Thyroid gland (tissue), 4 donors: ENCODE measurements around the gene GHRHR. TPM values are rescaled to one million over a fixed set of nuclear protein-coding genes. Genes with fewer than 3 reads are reported as not detected.
A peak's percentile ranks its signal among the peaks of the same experiment; 100 is the strongest.

Source experiments
- DNase-seq, 2 donors: peaks; one replicate each; pipeline ENCODE4 v3.0.0-alpha.2; 2019
- H3K27ac ChIP-seq, 3 donors: fragments of 200-600 bp; sonication (generic); 1 replicate in 2 of 3; 2 replicates in 1 of 3; pipeline ENCODE4 v1.5.1; 2016 to 2019; ENCODE audit warnings: mild to moderate bottlenecking in 1 of 3, moderate library complexity in 1 of 3
- H3K27me3 ChIP-seq: fragments of 200-600 bp; sonication (generic); one replicate; pipeline ENCODE4 v1.5.1; 2019
- H3K36me3 ChIP-seq, 2 donors: fragments of 200-600 bp; sonication (generic); one replicate each; pipeline ENCODE4 v1.5.1; 2016 to 2019
- H3K4me1 ChIP-seq, 2 donors: fragments of 200-600 bp; sonication (generic); one replicate each; pipeline ENCODE4 v1.5.1; 2017 to 2019
- H3K4me3 ChIP-seq, 3 donors: fragments of 200-600 bp; sonication (generic); replicated peaks in 1 of 3; 1 replicate in 2 of 3; 2 replicates in 1 of 3; pipeline ENCODE4 v1.5.1; 2016; ENCODE audit warnings: mild to moderate bottlenecking in 1 of 3
- H3K9me3 ChIP-seq: fragments of 200-600 bp; sonication (generic); one replicate; pipeline ENCODE4 v1.5.1; 2017
- POLR2A ChIP-seq, 2 donors: fragments of 450-650 bp; IDR thresholded peaks; one replicate each; pipeline ENCODE4 v1.6.1; 2017; ENCODE audit warnings: antibody characterized with exemption in 2 of 2, mild to moderate bottlenecking in 2 of 2, moderate library complexity in 1 of 2
- whole genome bisulfite sequencing, 2 donors: methylation state at CpG; one replicate each; pipeline ENCODE4 v1.1.5; 2017; 5-methylcytosine and 5-hydroxymethylcytosine counted together
- intact Hi-C: fragments of 100-400 bp; cut with DNase I; formaldehyde crosslinking; loops from one replicate; pipeline ENCODE4 v1.15.1; 2023
- total RNA-seq, 4 donors: library from RNA; depleted of rRNA; stranded (reverse); fragments of >200 nt; gene quantifications; one replicate each; pipeline ENCODE4 v1.2.3, GENCODE V29; 2016
- TF ChIP-seq, protein P1 (sequence below), 6 experiments: fragments of 200-600 bp in 3 of 6; fragments of 450-650 bp in 3 of 6; sonication (generic) in 3 of 6; IDR thresholded peaks; one replicate each; pipeline ENCODE4 v1.5.1; 2016 to 2019; ENCODE audit warnings: antibody characterized with exemption in 6 of 6, mild to moderate bottlenecking in 2 of 6, inconsistent platforms in 1 of 6, moderate library complexity in 1 of 6

GHRHR gene
- total RNA-seq, 4 donors from 2014 or later: 0.54 TPM; not detected in 3

DNA sequence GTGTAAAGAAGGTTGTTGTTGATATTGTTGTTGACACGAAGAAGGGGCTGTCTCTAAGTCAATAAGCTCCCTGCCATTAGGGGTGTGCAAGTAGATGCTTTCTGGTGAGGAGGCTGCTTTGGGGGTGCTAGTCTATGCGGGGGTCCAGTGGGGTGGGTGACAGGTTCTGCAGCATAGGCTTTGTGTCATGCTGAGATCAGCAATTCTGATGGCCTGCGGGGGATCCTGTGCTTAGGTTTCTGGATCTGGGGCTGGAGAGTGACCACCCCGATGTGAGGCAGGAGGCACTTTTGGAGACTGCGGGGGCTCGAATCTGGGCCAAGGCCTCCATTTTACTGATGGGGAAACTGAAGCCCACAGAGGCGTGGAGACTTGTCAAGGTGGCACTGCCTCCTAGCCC is 47.0 kb upstream of the GHRHR start:
- Histone ChIP-seq H3K36me3 (no peaks in the 10 kb centered on the region), H3K4me1 (peaks cover 0 to 16% of the 10 kb centered on the region in 2 donors), H3K27ac (no peak overlapping the region), H3K4me3 (no peak overlapping the region), H3K9me3 (no peaks in the 10 kb centered on the region), H3K27me3 (no peaks in the 10 kb centered on the region)
- intact Hi-C loops: no loop called here
- DNase-seq: no peak
- TF ChIP-seq, protein P1, sequence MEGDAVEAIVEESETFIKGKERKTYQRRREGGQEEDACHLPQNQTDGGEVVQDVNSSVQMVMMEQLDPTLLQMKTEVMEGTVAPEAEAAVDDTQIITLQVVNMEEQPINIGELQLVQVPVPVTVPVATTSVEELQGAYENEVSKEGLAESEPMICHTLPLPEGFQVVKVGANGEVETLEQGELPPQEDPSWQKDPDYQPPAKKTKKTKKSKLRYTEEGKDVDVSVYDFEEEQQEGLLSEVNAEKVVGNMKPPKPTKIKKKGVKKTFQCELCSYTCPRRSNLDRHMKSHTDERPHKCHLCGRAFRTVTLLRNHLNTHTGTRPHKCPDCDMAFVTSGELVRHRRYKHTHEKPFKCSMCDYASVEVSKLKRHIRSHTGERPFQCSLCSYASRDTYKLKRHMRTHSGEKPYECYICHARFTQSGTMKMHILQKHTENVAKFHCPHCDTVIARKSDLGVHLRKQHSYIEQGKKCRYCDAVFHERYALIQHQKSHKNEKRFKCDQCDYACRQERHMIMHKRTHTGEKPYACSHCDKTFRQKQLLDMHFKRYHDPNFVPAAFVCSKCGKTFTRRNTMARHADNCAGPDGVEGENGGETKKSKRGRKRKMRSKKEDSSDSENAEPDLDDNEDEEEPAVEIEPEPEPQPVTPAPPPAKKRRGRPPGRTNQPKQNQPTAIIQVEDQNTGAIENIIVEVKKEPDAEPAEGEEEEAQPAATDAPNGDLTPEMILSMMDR (IDR thresholded peaks at IDR 0.05): no peak
- no peak for TF ChIP-seq POLR2A (IDR thresholded peaks at IDR 0.05)
- WGBS, 2 donors: 86 to 90% methylated on average over 4 to 7 of the region's 7 CpGs

GRCh38 chr7:30917216-30917893 is 46.4 kb upstream of the GHRHR start:
- TF ChIP-seq, protein P1 (IDR thresholded peaks at IDR 0.05): no peak
- no peak for TF ChIP-seq POLR2A (IDR thresholded peaks at IDR 0.05)
- no peaks in the 10 kb centered on the region for H3K27me3 ChIP-seq
- no peaks in the 10 kb centered on the region for H3K9me3 ChIP-seq
- WGBS, 2 donors: 92 to 99% methylated on average over 4 of the region's 4 CpGs
- peaks cover 0 to 16% of the 10 kb centered on the region in 2 donors for H3K4me1 ChIP-seq
- no peak for DNase-seq
- H3K27ac ChIP-seq: no peak overlapping the region
- no peaks in the 10 kb centered on the region for H3K36me3 ChIP-seq
- H3K4me3 ChIP-seq: no peak overlapping the region
- intact Hi-C loops: no loop called here

GRCh38 chr7:30918676-30919075 is 45.1 kb upstream of the GHRHR start:
- H3K27me3 ChIP-seq: no peaks in the 10 kb centered on the region
- no peaks in the 10 kb centered on the region for H3K9me3 ChIP-seq
- H3K4me1 ChIP-seq: peaks cover 0 to 16% of the 10 kb centered on the region in 2 donors
- no peak overlapping the region for H3K27ac ChIP-seq
- no peak for TF ChIP-seq POLR2A (IDR thresholded peaks at IDR 0.05)
- TF ChIP-seq, protein P1 (IDR thresholded peaks at IDR 0.05): no peak
- 87 to 90% methylated on average over 2 to 3 of the region's 4 CpGs for WGBS, 2 donors
- intact Hi-C loops: no loop called here
- H3K4me3 ChIP-seq: no peak overlapping the region
- H3K36me3 ChIP-seq: no peaks in the 10 kb centered on the region
- DNase-seq: no peak

- intact Hi-C loops: no loop called here
- no peak overlapping the region for H3K27ac ChIP-seq
- H3K9me3 ChIP-seq: no peaks in the 10 kb centered on the region
- WGBS, 2 donors: 74 to 77% methylated on average over 11 of the region's 11 CpGs
- peak; percentile 0 to 2 for DNase-seq
- no peak for TF ChIP-seq POLR2A (IDR thresholded peaks at IDR 0.05)
- TF ChIP-seq, protein P1 (IDR thresholded peaks at IDR 0.05): no peak
- H3K4me1 ChIP-seq: peaks cover 0 to 7% of the 10 kb centered on the region in 2 donors
- H3K36me3 ChIP-seq: no peaks in the 10 kb centered on the region
- no peak overlapping the region for H3K4me3 ChIP-seq
- no peaks in the 10 kb centered on the region for H3K27me3 ChIP-seq
Measured at GRCh38 chr7:30920021-30920583, 43.7 kb upstream of the GHRHR start.
